HepG2 (cell line): ENCODE data around the gene PGC. TPM values are rescaled to one million over a fixed set of nuclear protein-coding genes. Genes with fewer than 3 reads are reported as not detected.
A peak's percentile ranks its signal among the peaks of the same experiment; 100 is the strongest.

ENCODE experiments used
- DR1 ChIP-seq: sonication (generic); formaldehyde crosslinking; IDR thresholded peaks from 2 replicates; pipeline ENCODE4 v1.8.0; 2021; ENCODE audit warnings: mild to moderate bottlenecking, missing genetic modification reagents, inconsistent platforms
- HCFC1 ChIP-seq: fragments of 150-350 bp; IDR thresholded peaks from 2 replicates; pipeline ENCODE4 v1.6.1; 2014; ENCODE audit warnings: low read depth, low read length
- JARID2 ChIP-seq: sonication (generic); formaldehyde crosslinking; IDR thresholded peaks from 2 replicates; pipeline ENCODE4 v1.8.1; 2023; ENCODE audit warnings: missing genetic modification reagents, inconsistent platforms; ENCODE audit not compliant: insufficient replicate concordance
- MTA3 ChIP-seq: sonication (generic); formaldehyde crosslinking; IDR thresholded peaks from 2 replicates; pipeline ENCODE4 v1.4.0; 2020; ENCODE audit warnings: missing genetic modification reagents
- SAP130 ChIP-seq: IDR thresholded peaks from 2 replicates; pipeline ENCODE4 v1.6.1; 2016; ENCODE audit warnings: low read depth
- TP53 ChIP-seq: sonication (generic); formaldehyde crosslinking; conservative IDR thresholded peaks from 2 replicates; pipeline ENCODE4 v1.4.0; 2020; ENCODE audit warnings: missing genetic modification reagents
- ZFY ChIP-seq: sonication (generic); formaldehyde crosslinking; IDR thresholded peaks from 2 replicates; pipeline ENCODE4 v1.4.0; 2020; ENCODE audit warnings: missing genetic modification reagents
- ZNF501 ChIP-seq: sonication (generic); formaldehyde crosslinking; IDR thresholded peaks from 2 replicates; pipeline ENCODE4 v1.5.1; 2020; ENCODE audit warnings: mild to moderate bottlenecking, moderate library complexity, missing genetic modification reagents
- ZNF607 ChIP-seq: sonication (generic); formaldehyde crosslinking; IDR thresholded peaks from 2 replicates; pipeline ENCODE4 v1.5.1; 2020; ENCODE audit warnings: missing genetic modification reagents, mild to moderate bottlenecking, borderline replicate concordance
- ZNF724P ChIP-seq: sonication (generic); formaldehyde crosslinking; IDR thresholded peaks from 2 replicates; pipeline ENCODE4 v1.8.0; 2022; ENCODE audit warnings: missing genetic modification reagents, borderline replicate concordance
- ZNF746 ChIP-seq: sonication (generic); formaldehyde crosslinking; IDR thresholded peaks from 2 replicates; pipeline ENCODE4 v1.8.0; 2022; ENCODE audit warnings: mild to moderate bottlenecking, missing genetic modification reagents
- polyA plus RNA-seq, 8 experiments: library from polyadenylated mRNA; depleted of rRNA in 3 of 8; stranded (reverse) in 7 of 8; unstranded in 1 of 8; fragments of >200 nt; fragmentation: Illumina TruSeq in 4 of 8; extraction: Trizol in 4 of 8; gene quantifications; 2 replicates each; pipeline versions ENCODE4 v1.2.1 to v1.2.3, GENCODE V29; 2011 to 2016; ENCODE audit warnings: low read depth in 4 of 8, missing spikeins in 1 of 8, mixed read lengths in 1 of 8; ENCODE audit not compliant: insufficient read depth in 1 of 8
- total RNA-seq, 5 experiments: library from RNA; depleted of rRNA; stranded (reverse); fragments of >200 nt; fragmentation: Illumina TruSeq; extraction: Trizol; gene quantifications; 2 replicates each; pipeline ENCODE4 v1.2.3, GENCODE V29; 2016; ENCODE audit warnings: low read depth in 1 of 5
- TF ChIP-seq, protein P1 (sequence below): sonication (generic); formaldehyde crosslinking; IDR thresholded peaks from 2 replicates; pipeline ENCODE4 v1.4.0; 2020; ENCODE audit warnings: low read depth, missing genetic modification reagents
- TF ChIP-seq, protein P2 (sequence below): sonication (generic); formaldehyde crosslinking; IDR thresholded peaks from 2 replicates; pipeline ENCODE4 v1.4.0; 2020; ENCODE audit warnings: mild to moderate bottlenecking, missing genetic modification reagents
- TF ChIP-seq, protein P3 (sequence below): sonication (generic); formaldehyde crosslinking; IDR thresholded peaks from 2 replicates; pipeline ENCODE4 v1.4.0; 2020; ENCODE audit warnings: low read depth, mild to moderate bottlenecking, missing genetic modification reagents
- TF ChIP-seq, protein P4 (sequence below): sonication (generic); formaldehyde crosslinking; IDR thresholded peaks from 2 replicates; pipeline ENCODE4 v1.4.0; 2020; ENCODE audit warnings: missing genetic modification reagents, borderline replicate concordance
- TF ChIP-seq, protein P5 (sequence below): sonication (generic); formaldehyde crosslinking; IDR thresholded peaks from 2 replicates; pipeline ENCODE4 v1.5.0; 2020; ENCODE audit warnings: mild to moderate bottlenecking, missing genetic modification reagents
- TF ChIP-seq, protein P6 (sequence below): sonication (generic); formaldehyde crosslinking; IDR thresholded peaks from 2 replicates; pipeline ENCODE4 v1.4.0; 2020; ENCODE audit warnings: missing genetic modification reagents

The PGC gene
- total and polyA plus RNA-seq, 2 of the 13 experiments (the other 11 are each of a cell fraction or from before 2014, with no cell fraction given) = 426 to 502 TPM

DNA sequence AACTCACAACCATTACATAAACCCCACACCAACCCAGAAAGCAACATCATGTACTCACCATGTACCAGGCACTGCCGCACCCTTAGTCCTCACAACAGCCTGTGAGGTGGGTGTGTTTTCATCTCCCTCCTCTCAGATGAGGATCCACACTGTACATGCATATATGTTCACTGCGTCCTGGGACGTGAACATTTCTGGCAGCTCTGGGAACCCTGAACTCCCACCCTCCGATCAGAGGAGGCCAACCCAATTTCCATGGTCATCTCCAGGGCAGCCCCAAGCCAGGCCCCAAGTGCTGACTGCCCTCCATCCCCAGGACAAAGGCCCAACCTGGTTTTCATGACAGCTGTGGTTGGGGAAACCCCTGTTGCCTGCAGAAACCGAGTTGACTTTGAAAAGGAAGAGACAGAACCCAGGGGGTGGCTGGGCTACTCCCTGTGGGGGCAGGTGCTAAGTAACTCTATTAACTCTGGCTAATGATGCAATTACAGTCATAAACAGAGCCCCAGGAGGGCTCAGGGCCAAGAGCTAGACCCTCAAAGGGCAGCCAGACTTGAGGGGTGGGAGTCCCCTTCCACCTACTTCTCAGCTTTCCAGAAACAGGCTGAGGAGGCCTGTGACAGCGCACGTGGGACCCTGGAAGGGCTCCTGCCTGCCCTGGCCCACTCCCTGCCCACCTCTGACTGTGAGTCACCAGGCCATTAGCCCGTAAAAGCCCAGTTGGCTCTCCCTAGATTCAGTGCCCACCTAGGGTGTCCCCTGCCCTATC lies 14.4 kb downstream of the PGC start (continued):
- TF ChIP-seq, protein P1, sequence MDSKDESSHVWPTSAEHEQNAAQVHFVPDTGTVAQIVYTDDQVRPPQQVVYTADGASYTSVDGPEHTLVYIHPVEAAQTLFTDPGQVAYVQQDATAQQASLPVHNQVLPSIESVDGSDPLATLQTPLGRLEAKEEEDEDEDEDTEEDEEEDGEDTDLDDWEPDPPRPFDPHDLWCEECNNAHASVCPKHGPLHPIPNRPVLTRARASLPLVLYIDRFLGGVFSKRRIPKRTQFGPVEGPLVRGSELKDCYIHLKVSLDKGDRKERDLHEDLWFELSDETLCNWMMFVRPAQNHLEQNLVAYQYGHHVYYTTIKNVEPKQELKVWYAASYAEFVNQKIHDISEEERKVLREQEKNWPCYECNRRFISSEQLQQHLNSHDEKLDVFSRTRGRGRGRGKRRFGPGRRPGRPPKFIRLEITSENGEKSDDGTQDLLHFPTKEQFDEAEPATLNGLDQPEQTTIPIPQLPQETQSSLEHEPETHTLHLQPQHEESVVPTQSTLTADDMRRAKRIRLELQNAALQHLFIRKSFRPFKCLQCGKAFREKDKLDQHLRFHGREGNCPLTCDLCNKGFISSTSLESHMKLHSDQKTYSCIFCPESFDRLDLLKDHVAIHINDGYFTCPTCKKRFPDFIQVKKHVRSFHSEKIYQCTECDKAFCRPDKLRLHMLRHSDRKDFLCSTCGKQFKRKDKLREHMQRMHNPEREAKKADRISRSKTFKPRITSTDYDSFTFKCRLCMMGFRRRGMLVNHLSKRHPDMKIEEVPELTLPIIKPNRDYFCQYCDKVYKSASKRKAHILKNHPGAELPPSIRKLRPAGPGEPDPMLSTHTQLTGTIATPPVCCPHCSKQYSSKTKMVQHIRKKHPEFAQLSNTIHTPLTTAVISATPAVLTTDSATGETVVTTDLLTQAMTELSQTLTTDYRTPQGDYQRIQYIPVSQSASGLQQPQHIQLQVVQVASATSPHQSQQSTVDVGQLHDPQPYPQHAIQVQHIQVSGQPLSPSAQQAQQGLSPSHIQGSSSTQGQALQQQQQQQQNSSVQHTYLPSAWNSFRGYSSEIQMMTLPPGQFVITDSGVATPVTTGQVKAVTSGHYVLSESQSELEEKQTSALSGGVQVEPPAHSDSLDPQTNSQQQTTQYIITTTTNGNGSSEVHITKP (CRISPR knock-in tag) = 0 out of 2 replicates have a peak, but pooled peaks have one; percentile 8
- TF ChIP-seq, protein P2, sequence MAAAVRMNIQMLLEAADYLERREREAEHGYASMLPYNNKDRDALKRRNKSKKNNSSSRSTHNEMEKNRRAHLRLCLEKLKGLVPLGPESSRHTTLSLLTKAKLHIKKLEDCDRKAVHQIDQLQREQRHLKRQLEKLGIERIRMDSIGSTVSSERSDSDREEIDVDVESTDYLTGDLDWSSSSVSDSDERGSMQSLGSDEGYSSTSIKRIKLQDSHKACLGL (CRISPR knock-in tag) = peak; percentile 24; the same call in 1 of the 2 replicates
- TF ChIP-seq SAP130 (CRISPR knock-in tag) = peak; percentile 37; the same call in 1 of the 2 replicates
- TF ChIP-seq, protein P3, sequence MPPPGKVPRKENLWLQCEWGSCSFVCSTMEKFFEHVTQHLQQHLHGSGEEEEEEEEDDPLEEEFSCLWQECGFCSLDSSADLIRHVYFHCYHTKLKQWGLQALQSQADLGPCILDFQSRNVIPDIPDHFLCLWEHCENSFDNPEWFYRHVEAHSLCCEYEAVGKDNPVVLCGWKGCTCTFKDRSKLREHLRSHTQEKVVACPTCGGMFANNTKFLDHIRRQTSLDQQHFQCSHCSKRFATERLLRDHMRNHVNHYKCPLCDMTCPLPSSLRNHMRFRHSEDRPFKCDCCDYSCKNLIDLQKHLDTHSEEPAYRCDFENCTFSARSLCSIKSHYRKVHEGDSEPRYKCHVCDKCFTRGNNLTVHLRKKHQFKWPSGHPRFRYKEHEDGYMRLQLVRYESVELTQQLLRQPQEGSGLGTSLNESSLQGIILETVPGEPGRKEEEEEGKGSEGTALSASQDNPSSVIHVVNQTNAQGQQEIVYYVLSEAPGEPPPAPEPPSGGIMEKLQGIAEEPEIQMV (CRISPR knock-in tag) = no peak
- TF ChIP-seq, protein P4, sequence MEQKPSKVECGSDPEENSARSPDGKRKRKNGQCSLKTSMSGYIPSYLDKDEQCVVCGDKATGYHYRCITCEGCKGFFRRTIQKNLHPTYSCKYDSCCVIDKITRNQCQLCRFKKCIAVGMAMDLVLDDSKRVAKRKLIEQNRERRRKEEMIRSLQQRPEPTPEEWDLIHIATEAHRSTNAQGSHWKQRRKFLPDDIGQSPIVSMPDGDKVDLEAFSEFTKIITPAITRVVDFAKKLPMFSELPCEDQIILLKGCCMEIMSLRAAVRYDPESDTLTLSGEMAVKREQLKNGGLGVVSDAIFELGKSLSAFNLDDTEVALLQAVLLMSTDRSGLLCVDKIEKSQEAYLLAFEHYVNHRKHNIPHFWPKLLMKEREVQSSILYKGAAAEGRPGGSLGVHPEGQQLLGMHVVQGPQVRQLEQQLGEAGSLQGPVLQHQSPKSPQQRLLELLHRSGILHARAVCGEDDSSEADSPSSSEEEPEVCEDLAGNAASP (CRISPR knock-in tag) = no peak
- TF ChIP-seq TP53 (CRISPR knock-in tag) = no peak
- TF ChIP-seq JARID2 (CRISPR knock-in tag) = no peak
- TF ChIP-seq HCFC1 = no peak
- TF ChIP-seq DR1 (CRISPR knock-in tag) = no peak
- no peak for TF ChIP-seq ZNF724P (CRISPR knock-in tag)
- TF ChIP-seq, protein P5, sequence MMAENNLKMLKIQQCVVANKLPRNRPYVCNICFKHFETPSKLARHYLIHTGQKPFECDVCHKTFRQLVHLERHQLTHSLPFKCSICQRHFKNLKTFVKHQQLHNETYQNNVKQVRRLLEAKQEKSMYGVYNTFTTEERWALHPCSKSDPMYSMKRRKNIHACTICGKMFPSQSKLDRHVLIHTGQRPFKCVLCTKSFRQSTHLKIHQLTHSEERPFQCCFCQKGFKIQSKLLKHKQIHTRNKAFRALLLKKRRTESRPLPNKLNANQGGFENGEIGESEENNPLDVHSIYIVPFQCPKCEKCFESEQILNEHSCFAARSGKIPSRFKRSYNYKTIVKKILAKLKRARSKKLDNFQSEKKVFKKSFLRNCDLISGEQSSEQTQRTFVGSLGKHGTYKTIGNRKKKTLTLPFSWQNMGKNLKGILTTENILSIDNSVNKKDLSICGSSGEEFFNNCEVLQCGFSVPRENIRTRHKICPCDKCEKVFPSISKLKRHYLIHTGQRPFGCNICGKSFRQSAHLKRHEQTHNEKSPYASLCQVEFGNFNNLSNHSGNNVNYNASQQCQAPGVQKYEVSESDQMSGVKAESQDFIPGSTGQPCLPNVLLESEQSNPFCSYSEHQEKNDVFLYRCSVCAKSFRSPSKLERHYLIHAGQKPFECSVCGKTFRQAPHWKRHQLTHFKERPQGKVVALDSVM = no peak
- 0 out of 2 replicates have a peak, but pooled peaks have one; percentile 30 for TF ChIP-seq ZNF746 (CRISPR knock-in tag)
- TF ChIP-seq, protein P6, sequence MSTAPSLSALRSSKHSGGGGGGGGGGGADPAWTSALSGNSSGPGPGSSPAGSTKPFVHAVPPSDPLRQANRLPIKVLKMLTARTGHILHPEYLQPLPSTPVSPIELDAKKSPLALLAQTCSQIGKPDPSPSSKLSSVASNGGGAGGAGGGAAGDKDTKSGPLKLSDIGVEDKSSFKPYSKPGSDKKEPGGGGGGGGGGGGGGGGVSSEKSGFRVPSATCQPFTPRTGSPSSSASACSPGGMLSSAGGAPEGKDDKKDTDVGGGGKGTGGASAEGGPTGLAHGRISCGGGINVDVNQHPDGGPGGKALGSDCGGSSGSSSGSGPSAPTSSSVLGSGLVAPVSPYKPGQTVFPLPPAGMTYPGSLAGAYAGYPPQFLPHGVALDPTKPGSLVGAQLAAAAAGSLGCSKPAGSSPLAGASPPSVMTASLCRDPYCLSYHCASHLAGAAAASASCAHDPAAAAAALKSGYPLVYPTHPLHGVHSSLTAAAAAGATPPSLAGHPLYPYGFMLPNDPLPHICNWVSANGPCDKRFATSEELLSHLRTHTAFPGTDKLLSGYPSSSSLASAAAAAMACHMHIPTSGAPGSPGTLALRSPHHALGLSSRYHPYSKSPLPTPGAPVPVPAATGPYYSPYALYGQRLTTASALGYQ (CRISPR knock-in tag) = no peak
- 0 out of 2 replicates have a peak, but pooled peaks have one; percentile 3 for TF ChIP-seq ZNF501 (CRISPR knock-in tag)
- no peak for TF ChIP-seq ZFY (CRISPR knock-in tag)
- no peak for TF ChIP-seq ZNF607 (CRISPR knock-in tag)
- no peak for TF ChIP-seq MTA3 (CRISPR knock-in tag)
